Panc1 (cell line): ENCODE results near the gene ESRRG. TPM values are rescaled to one million over a fixed set of nuclear protein-coding genes. Genes with fewer than 3 reads are reported as not detected.
"Not testable (repeated sequence)": the region's sequence is repeated elsewhere in the genome, so short reads cannot be mapped to it uniquely, and the experiment has no call there.

Source experiments
- ATAC-seq: fragments of 200-7000 bp; cut with Tn5 transposase; 2 replicates; pipeline ENCODE4 v1.9.1; 2020; ENCODE audit warnings: mild to moderate bottlenecking, moderate library complexity
- BruUV-seq: library from RNA; stranded (reverse); fragments of 400-500 nt; replicated peaks from 2 replicates; lab custom pipeline; 2021; lab: Mats Ljungman, UMichigan
- CTCF ChIA-PET: fragments of 300-600 bp; sonication (Branson Sonifier 250); formaldehyde crosslinking; loops from one replicate; lab custom pipeline; 2022; ENCODE audit warnings: antibody characterized with exemption; lab: Charles Lee
- POLR2A ChIA-PET: fragments of 300-600 bp; sonication (Branson Sonifier 250); formaldehyde crosslinking; loops from one replicate; lab custom pipeline; 2022; ENCODE audit warnings: antibody characterized with exemption; lab: Charles Lee
- DNase-seq: peaks from one replicate; pipeline ENCODE4 v3.0.0-alpha.2; 2010; ENCODE audit warnings: low read depth, low spot score
- H3K27ac ChIP-seq: 2 replicates; pipeline ENCODE4 v1.5.1; 2011; ENCODE audit warnings: mild to moderate bottlenecking, low read length, inconsistent platforms
- H3K27me3 ChIP-seq: fragments of 200-500 bp; sonication (Bioruptor generic); 2 replicates; pipeline ENCODE4 v1.6.0; 2014; ENCODE audit warnings: low read length, inconsistent platforms; ENCODE audit not compliant: control insufficient read depth, insufficient read depth
- H3K36me3 ChIP-seq: fragments of 200-500 bp; sonication (Bioruptor generic); 2 replicates; pipeline ENCODE4 v1.5.1; 2014; ENCODE audit warnings: inconsistent platforms, mild to moderate bottlenecking, low read length, moderate library complexity; ENCODE audit not compliant: control insufficient read depth, insufficient read depth
- H3K4me1 ChIP-seq: 2 replicates; pipeline ENCODE4 v1.5.1; 2011; ENCODE audit warnings: inconsistent platforms, mild to moderate bottlenecking, low read length, moderate library complexity; ENCODE audit not compliant: control insufficient read depth, insufficient read depth
- H3K4me3 ChIP-seq, 2 experiments: 2 replicates each; pipeline ENCODE4 v1.5.1; 2011 to 2012; ENCODE audit warnings: low read depth in 2 of 2, low read length in 2 of 2, mild to moderate bottlenecking in 2 of 2, inconsistent platforms in 1 of 2, moderate library complexity in 1 of 2
- H3K9me3 ChIP-seq: fragments of 200-500 bp; sonication (Bioruptor generic); 2 replicates; pipeline ENCODE4 v1.5.1; 2014; ENCODE audit warnings: low read depth, mild to moderate bottlenecking, inconsistent platforms, low read length, moderate library complexity; ENCODE audit not compliant: control insufficient read depth, insufficient read depth
- POLR2AphosphoS5 ChIP-seq: IDR thresholded peaks from 2 replicates; pipeline ENCODE4 v1.6.1; 2012; ENCODE audit warnings: mild to moderate bottlenecking, low read depth, low read length, moderate library complexity
- REST ChIP-seq, 2 experiments: IDR thresholded peaks; 2 replicates each; pipeline ENCODE4 v1.6.1; 2011 to 2012; ENCODE audit warnings: low read depth in 2 of 2, control low read depth in 1 of 2, low read length in 1 of 2, mild to moderate bottlenecking in 1 of 2, moderate library complexity in 1 of 2; ENCODE audit not compliant: insufficient read depth in 1 of 2
- SIN3A ChIP-seq: IDR thresholded peaks from 2 replicates; pipeline ENCODE4 v1.6.1; 2012; ENCODE audit warnings: low read depth, mild to moderate bottlenecking, low read length, moderate library complexity, borderline replicate concordance; ENCODE audit not compliant: insufficient read depth
- TCF7L2 ChIP-seq: IDR thresholded peaks from 2 replicates; pipeline ENCODE4 v1.6.1; 2011; ENCODE audit warnings: mild to moderate bottlenecking, low read depth, low read length, inconsistent platforms
- in situ Hi-C: cut with HindIII; loops from 2 replicates; pipeline ENCODE4 v1.10.0; 2016; ENCODE audit warnings: low sequenced_read_pairs, low pct_unique_long_range_greater_than_20kb
- intact Hi-C: fragments of 100-400 bp; cut with micrococcal nuclease; formaldehyde crosslinking; loops from one replicate; pipeline ENCODE4 v1.10.0; 2022; ENCODE audit not compliant: unreplicated experiment
- total RNA-seq: library from RNA; stranded (reverse); gene quantifications from one replicate; pipeline ENCODE4 v1.2.1, GENCODE V29; 2021; ENCODE audit not compliant: unreplicated experiment
- TF ChIP-seq, protein P1 (sequence below): fragments of 450-650 bp; IDR thresholded peaks from 2 replicates; pipeline ENCODE4 v1.5.1; 2017; ENCODE audit warnings: mild to moderate bottlenecking

The ESRRG gene
- total RNA-seq, 1 experiment from 2014 or later = not detected

- no peak for TF ChIP-seq POLR2AphosphoS5
- TF ChIP-seq SIN3A = no peak
- no peak for TF ChIP-seq TCF7L2
- TF ChIP-seq, protein P1, sequence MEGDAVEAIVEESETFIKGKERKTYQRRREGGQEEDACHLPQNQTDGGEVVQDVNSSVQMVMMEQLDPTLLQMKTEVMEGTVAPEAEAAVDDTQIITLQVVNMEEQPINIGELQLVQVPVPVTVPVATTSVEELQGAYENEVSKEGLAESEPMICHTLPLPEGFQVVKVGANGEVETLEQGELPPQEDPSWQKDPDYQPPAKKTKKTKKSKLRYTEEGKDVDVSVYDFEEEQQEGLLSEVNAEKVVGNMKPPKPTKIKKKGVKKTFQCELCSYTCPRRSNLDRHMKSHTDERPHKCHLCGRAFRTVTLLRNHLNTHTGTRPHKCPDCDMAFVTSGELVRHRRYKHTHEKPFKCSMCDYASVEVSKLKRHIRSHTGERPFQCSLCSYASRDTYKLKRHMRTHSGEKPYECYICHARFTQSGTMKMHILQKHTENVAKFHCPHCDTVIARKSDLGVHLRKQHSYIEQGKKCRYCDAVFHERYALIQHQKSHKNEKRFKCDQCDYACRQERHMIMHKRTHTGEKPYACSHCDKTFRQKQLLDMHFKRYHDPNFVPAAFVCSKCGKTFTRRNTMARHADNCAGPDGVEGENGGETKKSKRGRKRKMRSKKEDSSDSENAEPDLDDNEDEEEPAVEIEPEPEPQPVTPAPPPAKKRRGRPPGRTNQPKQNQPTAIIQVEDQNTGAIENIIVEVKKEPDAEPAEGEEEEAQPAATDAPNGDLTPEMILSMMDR = no peak
- no peaks in the 10 kb centered on the region for H3K4me1 ChIP-seq
- no peaks in the 10 kb centered on the region for H3K36me3 ChIP-seq
- POLR2A ChIA-PET = no interaction called here
- H3K27ac ChIP-seq = no peak overlapping the region
- no TSS peak for BruUV-seq
- CTCF ChIA-PET = no interaction called here
- no peak for DNase-seq
- H3K27me3 ChIP-seq = no peaks in the 10 kb centered on the region; the same call in 1 of the 2 replicates
- no peaks in the 10 kb centered on the region for H3K9me3 ChIP-seq
- no peak overlapping the region for H3K4me3 ChIP-seq
- in situ Hi-C loops (no loop called here), intact Hi-C loops (no loop called here)
- no peak for ATAC-seq
Measured at GRCh38 chr1:216710055-216710454, 13.2 kb downstream of the ESRRG start.

GRCh38 chr1:216705676-216706075 is 17.6 kb downstream of the ESRRG start:
- Histone ChIP-seq H3K27ac (no peak overlapping the region), H3K9me3 (no peaks in the 10 kb centered on the region), H3K4me3 (no peak overlapping the region), H3K36me3 (no peaks in the 10 kb centered on the region), H3K27me3 (no peaks in the 10 kb centered on the region), H3K4me1 (no peaks in the 10 kb centered on the region)
- no TSS peak for BruUV-seq
- POLR2A ChIA-PET = no interaction called here
- no peak for ATAC-seq
- CTCF ChIA-PET = no interaction called here
- in situ Hi-C loops (no loop called here), intact Hi-C loops (no loop called here)
- TF ChIP-seq, protein P1 = no peak
- TF ChIP-seq SIN3A = no peak
- no peak for TF ChIP-seq TCF7L2
- TF ChIP-seq POLR2AphosphoS5 = no peak
- TF ChIP-seq REST (IDR thresholded peaks at IDR 0.05; ENCODE audit: insufficient read depth in 1 of 2, low read depth in 2 of 2, low read length in 1 of 2) = no peak
- no peak for DNase-seq

DNA sequence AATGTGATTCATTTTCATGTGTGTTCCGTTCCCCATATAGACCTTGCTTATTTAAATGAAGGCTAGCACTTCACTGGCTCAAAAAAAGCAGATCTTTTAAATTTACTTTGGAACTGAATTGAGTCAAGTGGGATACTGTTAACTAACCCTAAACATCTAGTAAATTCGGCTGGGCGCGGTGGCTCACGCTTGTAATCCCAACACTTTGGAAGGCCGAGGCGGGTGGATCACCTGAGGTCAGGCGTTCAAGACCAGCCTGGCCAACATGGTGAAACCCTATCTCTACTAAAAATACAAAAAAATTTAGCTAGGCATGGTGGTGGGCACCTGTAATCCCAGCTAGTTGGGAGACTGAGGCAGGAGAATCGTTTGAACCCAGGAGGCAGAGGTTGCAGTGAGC is 19.2 kb downstream of the ESRRG start:
- POLR2A ChIA-PET = not testable (repeated sequence)

More for the DNA sequence above, 19.2 kb downstream of the ESRRG start:
- H3K27me3 ChIP-seq, H3K27ac ChIP-seq, H3K9me3 ChIP-seq, H3K4me1 ChIP-seq, intact Hi-C loops, H3K36me3 ChIP-seq, ATAC-seq, BruUV-seq, DNase-seq, CTCF ChIA-PET, H3K4me3 ChIP-seq, in situ Hi-C loops: not testable (repeated sequence)
